Neural cell (in vitro differentiated cells): ENCODE measurements around the gene BRD3.

ENCODE experiments used
- EP300 ChIP-seq: fragments of 450-650 bp; conservative IDR thresholded peaks from 2 replicates; pipeline ENCODE4 v1.6.1; 2014; ENCODE audit warnings: antibody characterized with exemption, mild to moderate bottlenecking, moderate library complexity; ENCODE audit not compliant: poor library complexity, severe bottlenecking
- EZH2 ChIP-seq: fragments of 200-600, 300-800 bp; shearing (Covaris generic), sonication (generic); IDR thresholded peaks from 2 replicates; pipeline ENCODE4 v1.6.1; 2014; ENCODE audit warnings: antibody characterized with exemption, low read length, borderline replicate concordance, mild to moderate bottlenecking; ENCODE audit not compliant: insufficient read depth, poor library complexity, severe bottlenecking
- MXI1 ChIP-seq: fragments of 450-650 bp; conservative IDR thresholded peaks from 2 replicates; pipeline ENCODE4 v1.6.1; 2014; ENCODE audit warnings: antibody characterized with exemption, mild to moderate bottlenecking; ENCODE audit not compliant: poor library complexity, severe bottlenecking
- POLR2AphosphoS5 ChIP-seq: IDR thresholded peaks from 2 replicates; pipeline ENCODE4 v1.6.1; 2012
- RAD21 ChIP-seq: fragments of 450-650 bp; conservative IDR thresholded peaks from 2 replicates; pipeline ENCODE4 v1.6.1; 2014; ENCODE audit warnings: antibody characterized with exemption, mild to moderate bottlenecking, moderate library complexity
- SMC3 ChIP-seq: fragments of 450-650 bp; conservative IDR thresholded peaks from 2 replicates; pipeline ENCODE4 v1.6.1; 2014; ENCODE audit warnings: antibody characterized with exemption, mild to moderate bottlenecking, moderate library complexity; ENCODE audit not compliant: poor library complexity
- TF ChIP-seq, protein P1 (sequence below): fragments of 450-650 bp; IDR thresholded peaks from 2 replicates; pipeline ENCODE4 v1.5.1; 2014; ENCODE audit warnings: antibody characterized with exemption, mild to moderate bottlenecking, moderate library complexity; ENCODE audit not compliant: poor library complexity, severe bottlenecking
- TF ChIP-seq, protein P2 (sequence below): IDR thresholded peaks from 2 replicates; pipeline ENCODE4 v1.6.1; 2012; ENCODE audit warnings: borderline replicate concordance

DNA sequence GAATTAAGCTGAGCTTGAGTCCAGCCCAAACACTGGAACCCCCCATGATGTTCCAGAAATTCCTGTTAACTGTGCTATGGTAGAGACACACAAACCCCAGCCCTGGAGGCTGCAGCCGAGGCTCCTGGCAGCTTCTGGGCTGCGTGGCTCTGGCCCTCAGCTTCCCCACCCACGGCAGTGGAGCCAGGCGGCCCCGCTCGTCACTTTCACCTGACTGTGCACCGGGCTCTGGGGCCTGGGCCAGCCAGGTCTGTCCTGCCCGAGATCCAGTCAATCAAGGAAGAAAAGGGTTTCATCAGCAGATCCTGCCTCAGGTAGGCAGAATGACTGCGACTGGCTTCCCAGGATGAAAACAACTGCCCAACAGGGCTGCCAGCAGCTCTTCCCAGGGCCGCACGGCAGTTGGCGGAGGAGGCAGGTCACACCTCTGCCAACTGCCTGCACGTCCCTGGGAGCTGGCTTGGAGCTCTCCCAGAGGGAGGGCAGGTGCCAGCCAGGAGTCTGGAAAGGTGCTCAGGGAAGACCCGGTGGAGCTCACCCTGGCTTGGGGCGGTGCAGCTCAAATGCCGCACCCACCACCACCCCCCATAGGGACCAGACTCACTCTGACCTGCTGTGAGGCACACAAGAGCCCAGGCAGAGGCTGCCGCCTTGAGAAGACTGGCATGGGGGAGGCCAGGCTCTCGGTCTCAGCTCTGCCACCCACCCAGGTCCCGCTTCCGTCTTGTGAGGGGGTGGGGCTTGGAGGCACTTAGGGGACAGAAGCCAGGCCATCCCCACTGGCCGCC is 20.7 kb downstream of the BRD3 start:
- TF ChIP-seq, protein P1, sequence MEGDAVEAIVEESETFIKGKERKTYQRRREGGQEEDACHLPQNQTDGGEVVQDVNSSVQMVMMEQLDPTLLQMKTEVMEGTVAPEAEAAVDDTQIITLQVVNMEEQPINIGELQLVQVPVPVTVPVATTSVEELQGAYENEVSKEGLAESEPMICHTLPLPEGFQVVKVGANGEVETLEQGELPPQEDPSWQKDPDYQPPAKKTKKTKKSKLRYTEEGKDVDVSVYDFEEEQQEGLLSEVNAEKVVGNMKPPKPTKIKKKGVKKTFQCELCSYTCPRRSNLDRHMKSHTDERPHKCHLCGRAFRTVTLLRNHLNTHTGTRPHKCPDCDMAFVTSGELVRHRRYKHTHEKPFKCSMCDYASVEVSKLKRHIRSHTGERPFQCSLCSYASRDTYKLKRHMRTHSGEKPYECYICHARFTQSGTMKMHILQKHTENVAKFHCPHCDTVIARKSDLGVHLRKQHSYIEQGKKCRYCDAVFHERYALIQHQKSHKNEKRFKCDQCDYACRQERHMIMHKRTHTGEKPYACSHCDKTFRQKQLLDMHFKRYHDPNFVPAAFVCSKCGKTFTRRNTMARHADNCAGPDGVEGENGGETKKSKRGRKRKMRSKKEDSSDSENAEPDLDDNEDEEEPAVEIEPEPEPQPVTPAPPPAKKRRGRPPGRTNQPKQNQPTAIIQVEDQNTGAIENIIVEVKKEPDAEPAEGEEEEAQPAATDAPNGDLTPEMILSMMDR, result no peak
- TF ChIP-seq, protein P2, sequence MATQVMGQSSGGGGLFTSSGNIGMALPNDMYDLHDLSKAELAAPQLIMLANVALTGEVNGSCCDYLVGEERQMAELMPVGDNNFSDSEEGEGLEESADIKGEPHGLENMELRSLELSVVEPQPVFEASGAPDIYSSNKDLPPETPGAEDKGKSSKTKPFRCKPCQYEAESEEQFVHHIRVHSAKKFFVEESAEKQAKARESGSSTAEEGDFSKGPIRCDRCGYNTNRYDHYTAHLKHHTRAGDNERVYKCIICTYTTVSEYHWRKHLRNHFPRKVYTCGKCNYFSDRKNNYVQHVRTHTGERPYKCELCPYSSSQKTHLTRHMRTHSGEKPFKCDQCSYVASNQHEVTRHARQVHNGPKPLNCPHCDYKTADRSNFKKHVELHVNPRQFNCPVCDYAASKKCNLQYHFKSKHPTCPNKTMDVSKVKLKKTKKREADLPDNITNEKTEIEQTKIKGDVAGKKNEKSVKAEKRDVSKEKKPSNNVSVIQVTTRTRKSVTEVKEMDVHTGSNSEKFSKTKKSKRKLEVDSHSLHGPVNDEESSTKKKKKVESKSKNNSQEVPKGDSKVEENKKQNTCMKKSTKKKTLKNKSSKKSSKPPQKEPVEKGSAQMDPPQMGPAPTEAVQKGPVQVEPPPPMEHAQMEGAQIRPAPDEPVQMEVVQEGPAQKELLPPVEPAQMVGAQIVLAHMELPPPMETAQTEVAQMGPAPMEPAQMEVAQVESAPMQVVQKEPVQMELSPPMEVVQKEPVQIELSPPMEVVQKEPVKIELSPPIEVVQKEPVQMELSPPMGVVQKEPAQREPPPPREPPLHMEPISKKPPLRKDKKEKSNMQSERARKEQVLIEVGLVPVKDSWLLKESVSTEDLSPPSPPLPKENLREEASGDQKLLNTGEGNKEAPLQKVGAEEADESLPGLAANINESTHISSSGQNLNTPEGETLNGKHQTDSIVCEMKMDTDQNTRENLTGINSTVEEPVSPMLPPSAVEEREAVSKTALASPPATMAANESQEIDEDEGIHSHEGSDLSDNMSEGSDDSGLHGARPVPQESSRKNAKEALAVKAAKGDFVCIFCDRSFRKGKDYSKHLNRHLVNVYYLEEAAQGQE, result no peak
- TF ChIP-seq EZH2 (no peak), POLR2AphosphoS5 (no peak), RAD21 (no peak), EP300 (no peak), SMC3 (no peak), MXI1 (no peak)
